ENCODE measurements around the gene TP53INP2. TPM values are rescaled to one million over a fixed set of nuclear protein-coding genes. Genes with fewer than 3 reads are reported as not detected.

Gene TP53INP2
- total and polyA plus RNA-seq, 2 of the 13 experiments (the other 11 are each of a cell fraction or from before 2014, with no cell fraction given): 5.2 to 18.8 TPM

DNA sequence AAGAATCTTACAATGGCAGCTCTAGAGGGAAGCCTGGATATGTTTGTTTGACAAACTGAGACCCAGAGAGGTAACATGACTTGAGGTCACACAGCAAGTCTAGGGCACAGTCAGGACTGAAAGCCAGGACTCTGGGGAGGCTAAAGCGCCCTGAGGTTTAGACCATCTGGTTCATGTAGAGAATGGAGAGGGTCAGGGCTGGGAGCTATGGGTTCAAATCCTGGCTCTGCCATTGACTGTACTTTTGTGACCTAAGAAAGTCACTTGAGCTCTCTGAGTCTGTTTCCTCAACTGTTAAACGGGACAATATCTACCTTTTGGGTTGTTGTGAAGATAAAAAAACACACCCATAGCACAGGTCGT lies 1.1 kb upstream of the TP53INP2 start (continued):
- TF ChIP-seq RARA (CRISPR knock-in tag; IDR thresholded peaks at IDR 0.05) (no peak), EHMT2 (IDR thresholded peaks at IDR 0.05; ENCODE audit: borderline replicate concordance, low read depth, low read length) (no peak), ZNF430 (CRISPR knock-in tag; IDR thresholded peaks at IDR 0.05) (no peak), RFX1 (IDR thresholded peaks at IDR 0.05) (no peak), MYNN (CRISPR knock-in tag; IDR thresholded peaks at IDR 0.05; ENCODE audit: low read depth) (no peak; the same call in 1 of the 2 replicates), ZNF17 (CRISPR knock-in tag; IDR thresholded peaks at IDR 0.05) (no peak), MIER2 (CRISPR knock-in tag; IDR thresholded peaks at IDR 0.05) (no peak), ZNF572 (CRISPR knock-in tag; IDR thresholded peaks at IDR 0.05) (peak; percentile 90; the same call in 1 of the 2 replicates), ZNF10 (CRISPR knock-in tag; IDR thresholded peaks at IDR 0.05; ENCODE audit: borderline replicate concordance, low read depth) (no peak), ELF4 (CRISPR knock-in tag; IDR thresholded peaks at IDR 0.05; ENCODE audit: borderline replicate concordance) (no peak), SIN3A (IDR thresholded peaks at IDR 0.05; ENCODE audit: borderline replicate concordance, low read depth, low read length) (no peak), ERF (CRISPR knock-in tag; IDR thresholded peaks at IDR 0.05) (no peak), SP140L (CRISPR knock-in tag; IDR thresholded peaks at IDR 0.05; ENCODE audit: borderline replicate concordance) (no peak), ZIK1 (CRISPR knock-in tag; IDR thresholded peaks at IDR 0.05; ENCODE audit: borderline replicate concordance, low read depth) (no peak), NR2F6 (IDR thresholded peaks at IDR 0.05) (no peak), NR2F6 (CRISPR knock-in tag; IDR thresholded peaks at IDR 0.05) (no peak), KLF12 (CRISPR knock-in tag; IDR thresholded peaks at IDR 0.05; ENCODE audit: borderline replicate concordance) (no peak), NCOA1 (CRISPR knock-in tag; IDR thresholded peaks at IDR 0.05) (0 out of 2 replicates have a peak, but pooled peaks have one; percentile 25), ZMYM2 (CRISPR knock-in tag; IDR thresholded peaks at IDR 0.05) (peak; percentile 64; the same call in 1 of the 2 replicates), MAFG (CRISPR knock-in tag; IDR thresholded peaks at IDR 0.05) (no peak), ZNF34 (CRISPR knock-in tag; IDR thresholded peaks at IDR 0.05; ENCODE audit: borderline replicate concordance) (0 out of 2 replicates have a peak, but pooled peaks have one; percentile 37), ARNT2 (CRISPR knock-in tag; IDR thresholded peaks at IDR 0.05; ENCODE audit: low read depth) (no peak), ZNF724P (CRISPR knock-in tag; IDR thresholded peaks at IDR 0.05; ENCODE audit: borderline replicate concordance) (no peak)
- TF ChIP-seq, protein P1, sequence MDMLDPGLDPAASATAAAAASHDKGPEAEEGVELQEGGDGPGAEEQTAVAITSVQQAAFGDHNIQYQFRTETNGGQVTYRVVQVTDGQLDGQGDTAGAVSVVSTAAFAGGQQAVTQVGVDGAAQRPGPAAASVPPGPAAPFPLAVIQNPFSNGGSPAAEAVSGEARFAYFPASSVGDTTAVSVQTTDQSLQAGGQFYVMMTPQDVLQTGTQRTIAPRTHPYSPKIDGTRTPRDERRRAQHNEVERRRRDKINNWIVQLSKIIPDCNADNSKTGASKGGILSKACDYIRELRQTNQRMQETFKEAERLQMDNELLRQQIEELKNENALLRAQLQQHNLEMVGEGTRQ (IDR thresholded peaks at IDR 0.05; ENCODE audit: low read depth, low read length): no peak
- TF ChIP-seq, protein P1 (CRISPR knock-in tag; IDR thresholded peaks at IDR 0.05; ENCODE audit: borderline replicate concordance): no peak
- TF ChIP-seq, protein P2, sequence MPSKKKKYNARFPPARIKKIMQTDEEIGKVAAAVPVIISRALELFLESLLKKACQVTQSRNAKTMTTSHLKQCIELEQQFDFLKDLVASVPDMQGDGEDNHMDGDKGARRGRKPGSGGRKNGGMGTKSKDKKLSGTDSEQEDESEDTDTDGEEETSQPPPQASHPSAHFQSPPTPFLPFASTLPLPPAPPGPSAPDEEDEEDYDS (CRISPR knock-in tag; IDR thresholded peaks at IDR 0.05): no peak; the same call in 1 of the 2 replicates
- TF ChIP-seq, protein P3, sequence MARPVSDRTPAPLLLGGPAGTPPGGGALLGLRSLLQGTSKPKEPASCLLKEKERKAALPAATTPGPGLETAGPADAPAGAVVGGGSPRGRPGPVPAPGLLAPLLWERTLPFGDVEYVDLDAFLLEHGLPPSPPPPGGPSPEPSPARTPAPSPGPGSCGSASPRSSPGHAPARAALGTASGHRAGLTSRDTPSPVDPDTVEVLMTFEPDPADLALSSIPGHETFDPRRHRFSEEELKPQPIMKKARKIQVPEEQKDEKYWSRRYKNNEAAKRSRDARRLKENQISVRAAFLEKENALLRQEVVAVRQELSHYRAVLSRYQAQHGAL (CRISPR knock-in tag; IDR thresholded peaks at IDR 0.05; ENCODE audit: not compliant biosample characterization): no peak
- TF ChIP-seq, protein P4, sequence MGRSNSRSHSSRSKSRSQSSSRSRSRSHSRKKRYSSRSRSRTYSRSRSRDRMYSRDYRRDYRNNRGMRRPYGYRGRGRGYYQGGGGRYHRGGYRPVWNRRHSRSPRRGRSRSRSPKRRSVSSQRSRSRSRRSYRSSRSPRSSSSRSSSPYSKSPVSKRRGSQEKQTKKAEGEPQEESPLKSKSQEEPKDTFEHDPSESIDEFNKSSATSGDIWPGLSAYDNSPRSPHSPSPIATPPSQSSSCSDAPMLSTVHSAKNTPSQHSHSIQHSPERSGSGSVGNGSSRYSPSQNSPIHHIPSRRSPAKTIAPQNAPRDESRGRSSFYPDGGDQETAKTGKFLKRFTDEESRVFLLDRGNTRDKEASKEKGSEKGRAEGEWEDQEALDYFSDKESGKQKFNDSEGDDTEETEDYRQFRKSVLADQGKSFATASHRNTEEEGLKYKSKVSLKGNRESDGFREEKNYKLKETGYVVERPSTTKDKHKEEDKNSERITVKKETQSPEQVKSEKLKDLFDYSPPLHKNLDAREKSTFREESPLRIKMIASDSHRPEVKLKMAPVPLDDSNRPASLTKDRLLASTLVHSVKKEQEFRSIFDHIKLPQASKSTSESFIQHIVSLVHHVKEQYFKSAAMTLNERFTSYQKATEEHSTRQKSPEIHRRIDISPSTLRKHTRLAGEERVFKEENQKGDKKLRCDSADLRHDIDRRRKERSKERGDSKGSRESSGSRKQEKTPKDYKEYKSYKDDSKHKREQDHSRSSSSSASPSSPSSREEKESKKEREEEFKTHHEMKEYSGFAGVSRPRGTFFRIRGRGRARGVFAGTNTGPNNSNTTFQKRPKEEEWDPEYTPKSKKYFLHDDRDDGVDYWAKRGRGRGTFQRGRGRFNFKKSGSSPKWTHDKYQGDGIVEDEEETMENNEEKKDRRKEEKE (IDR thresholded peaks at IDR 0.05): no peak
